Measurements from ENCODE around the gene CD46.
"Not testable (repeated sequence)": the region's sequence is repeated elsewhere in the genome, so short reads cannot be mapped to it uniquely, and the experiment has no call there.

The CD46 gene

DNA sequence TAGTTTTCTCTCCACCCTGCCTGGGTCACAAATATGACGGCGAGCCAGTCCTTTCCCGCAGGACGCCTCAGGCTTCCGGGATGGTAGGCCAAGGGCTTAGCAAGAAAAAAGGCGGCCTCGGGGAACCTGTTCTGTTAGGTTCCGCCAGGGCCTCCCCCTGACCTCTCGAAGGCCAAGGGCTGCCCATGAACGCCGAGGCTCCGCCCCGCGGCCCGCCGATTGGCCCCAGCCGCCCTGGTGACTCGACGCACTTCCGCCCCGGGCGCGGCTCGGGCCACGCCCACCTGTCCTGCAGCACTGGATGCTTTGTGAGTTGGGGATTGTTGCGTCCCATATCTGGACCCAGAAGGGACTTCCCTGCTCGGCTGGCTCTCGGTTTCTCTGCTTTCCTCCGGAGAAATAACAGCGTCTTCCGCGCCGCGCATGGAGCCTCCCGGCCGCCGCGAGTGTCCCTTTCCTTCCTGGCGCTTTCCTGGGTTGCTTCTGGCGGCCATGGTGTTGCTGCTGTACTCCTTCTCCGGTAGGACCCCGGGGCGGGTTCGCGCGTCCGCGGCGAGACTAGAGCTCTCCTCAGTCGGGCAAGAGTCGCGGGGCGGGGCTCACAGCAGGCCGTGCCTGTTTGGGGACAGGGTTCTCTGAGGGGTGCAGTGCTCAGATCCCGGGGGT, at the start of gene CD46:
Gene CD46 (plus strand): TSS at position 265 of the 666 bp plus-strand sequence. CDS start 159 bp downstream, at position 424.
- DNase-seq = peak; percentile 91

DNA sequence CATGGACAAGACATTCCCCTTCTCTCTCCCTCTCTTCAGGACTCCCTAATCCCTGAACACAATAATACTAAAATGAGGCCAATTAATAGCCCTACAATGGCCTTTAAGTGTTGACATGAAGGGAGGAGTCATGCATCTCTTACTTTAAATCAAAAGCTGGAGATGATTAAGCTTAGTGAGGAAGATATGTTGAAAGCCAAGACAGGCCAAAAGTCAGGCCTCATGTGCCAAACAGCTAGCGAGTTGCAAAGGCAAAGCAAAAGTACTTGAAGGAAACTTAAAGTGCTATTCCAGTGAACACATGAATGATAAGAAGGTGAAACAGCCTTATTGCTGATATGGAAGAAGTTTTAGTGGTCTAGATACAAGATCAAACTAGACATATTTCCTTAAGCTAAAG, 49.5 kb upstream of the CD46 start:
- no peak for DNase-seq

DNA sequence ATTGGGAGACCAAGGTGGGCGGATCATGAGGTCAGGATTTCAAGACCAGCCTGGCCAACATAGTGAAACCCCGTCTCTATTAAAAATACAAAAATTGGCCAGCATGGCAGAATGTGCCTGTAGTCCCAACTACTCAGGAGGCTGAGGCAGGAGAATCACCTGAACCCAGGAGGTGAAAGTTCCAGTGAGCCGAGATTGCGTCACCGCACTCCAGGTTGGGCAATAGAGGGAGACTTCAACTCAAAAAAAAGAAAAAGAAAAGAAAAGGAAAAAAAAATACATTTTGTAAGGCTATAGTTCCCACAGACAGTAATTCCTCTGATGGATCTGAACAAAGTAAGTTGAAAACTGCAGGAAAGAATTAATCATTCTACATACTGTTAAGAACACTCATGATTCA, 48.1 kb upstream of the CD46 start:
- DNase-seq = no peak

DNA sequence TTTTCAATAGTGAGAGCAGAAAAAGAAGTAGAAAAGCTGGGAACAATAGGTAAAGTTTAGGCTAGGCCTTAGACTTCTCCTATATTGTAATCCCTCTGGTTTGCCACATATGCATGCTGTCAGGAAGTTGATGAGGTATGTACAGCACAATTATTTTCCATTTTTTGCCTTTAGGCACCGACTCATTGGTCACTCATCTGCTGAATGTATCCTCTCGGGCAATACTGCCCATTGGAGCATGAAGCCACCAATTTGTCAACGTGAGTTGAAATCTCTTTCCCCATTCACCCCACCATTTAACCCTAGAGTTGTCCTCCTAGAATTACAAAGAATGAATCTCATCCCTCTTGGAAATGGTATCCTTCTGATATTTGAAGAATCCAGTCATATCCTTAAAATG, 43.9 kb upstream of the CD46 start:
- not testable (repeated sequence) for DNase-seq

DNA sequence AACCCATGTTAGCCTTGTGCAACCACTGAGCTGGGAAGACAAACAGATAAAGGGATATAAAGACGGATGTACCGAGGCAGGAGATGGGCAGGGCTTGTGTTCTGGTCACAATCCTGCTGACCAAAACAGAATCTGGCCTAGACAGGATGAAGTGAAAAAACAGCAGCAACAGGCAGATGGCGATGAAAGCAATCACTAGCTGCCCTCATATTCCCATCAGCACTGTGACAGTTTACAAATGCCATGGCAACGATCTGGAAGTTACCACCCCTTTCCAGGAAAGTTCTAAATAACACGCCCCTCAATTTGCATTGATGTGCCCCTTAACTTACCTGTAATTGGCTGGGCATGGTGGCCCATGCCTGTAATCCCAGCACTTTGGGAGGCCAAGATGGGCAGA, 40.6 kb upstream of the CD46 start:
- no peak for DNase-seq

DNA sequence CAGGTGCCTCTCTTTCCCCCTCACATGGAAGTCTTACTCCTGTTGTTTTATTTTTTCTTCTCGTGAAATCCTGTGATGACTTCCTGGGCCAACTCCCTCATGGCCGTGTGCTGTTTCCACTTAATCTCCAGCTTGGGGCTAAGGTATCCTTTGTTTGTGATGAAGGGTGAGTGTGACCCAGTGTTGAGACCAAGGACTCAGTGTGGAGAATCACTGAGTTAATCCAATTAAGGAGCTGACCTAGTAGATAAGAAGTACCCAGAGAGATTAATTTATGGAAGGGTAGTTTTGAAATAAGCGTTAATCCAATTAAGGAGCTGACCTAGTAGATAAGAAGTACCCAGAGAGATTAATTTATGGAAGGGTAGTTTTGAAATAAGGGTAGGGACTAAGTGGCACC, 39.2 kb upstream of the CD46 start:
- not testable (repeated sequence) for DNase-seq

DNA sequence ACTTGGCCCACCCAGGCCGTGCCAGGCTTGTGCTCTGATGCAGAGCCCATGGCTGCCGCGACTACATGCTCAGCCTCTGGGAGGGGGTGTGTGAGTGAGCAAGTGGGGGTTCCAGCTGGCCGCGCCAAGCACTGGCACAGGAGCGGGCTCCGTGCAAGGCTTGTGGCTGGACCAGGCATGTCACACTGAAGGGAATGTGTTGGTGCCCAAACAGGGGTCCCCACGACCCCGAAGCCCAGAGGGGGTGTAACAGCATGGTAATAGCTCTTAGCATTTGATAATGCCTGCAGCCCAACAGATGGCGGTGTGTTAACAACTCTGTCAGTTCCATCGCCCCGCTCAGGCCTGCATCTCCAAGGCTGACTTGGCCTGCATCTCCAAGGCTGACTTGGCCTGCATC, 38.3 kb upstream of the CD46 start:
- DNase-seq = no peak

DNA sequence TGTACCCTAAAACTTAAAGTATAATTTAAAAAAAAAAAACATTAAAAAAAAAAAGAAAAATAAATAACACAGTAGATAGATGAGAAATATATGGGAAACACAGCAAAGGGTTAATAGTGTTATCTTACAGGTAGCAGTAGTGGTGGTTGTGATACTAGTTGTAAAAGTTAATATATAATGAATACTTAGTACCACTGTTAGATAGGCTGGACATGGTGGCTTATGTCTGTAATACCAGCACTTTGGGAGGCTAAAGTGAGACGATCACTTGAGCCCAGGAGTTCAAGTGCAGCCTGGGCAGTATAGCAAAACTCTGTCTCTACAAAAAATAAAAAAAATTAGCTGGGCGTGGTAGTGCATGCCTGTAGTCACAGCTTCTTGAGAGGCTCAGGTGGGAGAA, 32.6 kb upstream of the CD46 start:
- DNase-seq = no peak

DNA sequence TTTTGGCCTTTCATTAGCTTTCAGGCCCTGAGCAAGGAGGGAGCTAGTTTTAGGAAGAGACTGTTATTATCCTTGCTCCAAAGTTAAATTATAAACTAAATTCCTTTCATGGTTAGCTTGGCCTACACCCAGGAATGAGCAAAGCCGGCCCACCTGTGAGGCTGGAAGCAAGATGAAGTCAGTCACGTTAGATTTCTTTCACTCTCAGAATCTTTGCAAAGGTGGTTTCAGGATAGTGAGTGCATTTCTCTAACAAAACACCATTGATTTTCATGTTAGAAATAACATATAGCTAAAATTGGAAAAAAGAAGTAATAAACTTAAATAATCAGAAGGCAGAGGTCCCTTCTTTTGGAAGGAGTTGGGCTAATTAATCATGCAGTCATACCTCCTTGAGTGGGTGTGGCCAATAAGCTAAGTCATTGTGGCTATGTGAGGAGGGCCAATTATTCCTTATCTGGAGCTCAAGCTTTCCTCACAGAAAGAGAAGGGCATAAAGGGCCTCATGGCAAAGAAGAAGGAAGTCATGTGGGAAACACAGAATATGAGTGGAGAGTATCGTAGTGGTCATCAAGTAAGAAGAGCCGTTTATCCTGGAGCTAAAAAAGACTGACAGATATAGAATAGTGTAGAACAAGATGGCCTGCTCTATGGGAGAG, 23.5 kb upstream of the CD46 start:
- DNase-seq = not testable (repeated sequence)

DNA sequence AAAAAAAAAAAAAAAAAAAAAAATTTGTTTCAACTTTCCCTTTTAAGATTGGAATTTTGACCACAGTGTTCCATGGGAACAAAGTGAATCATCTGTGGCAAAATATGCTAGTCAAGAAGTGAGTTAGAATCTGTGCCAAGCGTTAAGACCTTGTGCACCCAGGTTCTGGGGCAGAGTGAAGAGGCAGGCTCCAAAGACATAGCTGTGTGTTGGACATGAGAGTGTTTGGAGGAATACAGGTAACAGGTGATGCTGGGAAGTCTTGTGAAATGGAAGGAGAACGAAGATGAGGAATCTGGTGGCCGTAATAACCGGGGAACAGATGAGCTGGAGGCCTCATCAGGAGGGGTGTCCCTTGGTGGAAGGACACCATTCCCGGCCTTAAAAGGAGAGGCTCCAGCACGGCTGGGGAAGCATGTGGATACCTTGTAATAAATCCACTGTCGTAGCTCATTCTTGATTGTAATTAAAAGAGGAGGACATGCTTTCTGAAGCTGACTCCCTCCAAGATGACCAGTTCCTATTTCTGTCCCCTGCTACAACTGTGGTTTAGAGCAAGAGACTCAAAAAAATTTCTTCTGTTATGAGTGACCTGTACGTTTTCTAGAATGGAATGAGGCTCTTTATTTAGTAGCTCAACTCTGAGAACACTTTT, 14.2 kb upstream of the CD46 start:
- not testable (repeated sequence) for DNase-seq

DNA sequence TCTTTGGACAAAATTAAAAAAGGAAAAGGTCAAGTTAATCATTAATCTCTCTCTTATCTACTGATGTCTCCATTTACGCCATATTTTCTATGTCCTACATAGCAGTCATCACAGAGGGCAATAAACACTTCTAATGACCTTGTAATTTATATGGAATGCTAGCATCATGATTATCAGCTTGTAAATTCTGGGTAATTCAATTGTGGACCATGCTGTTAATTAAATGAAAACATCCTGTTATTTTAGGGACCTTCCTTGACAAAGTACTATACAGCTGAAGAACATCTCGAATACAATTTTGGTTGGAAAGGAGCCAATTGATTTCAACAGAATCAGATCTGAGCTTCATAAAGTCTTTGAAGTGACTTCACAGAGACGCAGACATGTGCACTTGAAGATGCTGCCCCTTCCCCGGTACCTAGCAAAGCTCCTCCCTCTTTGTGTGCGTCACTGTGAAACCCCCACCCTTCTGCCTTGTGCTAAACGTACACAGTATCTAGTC, 13.6 kb upstream of the CD46 start:
- DNase-seq = peak; percentile 57

DNA sequence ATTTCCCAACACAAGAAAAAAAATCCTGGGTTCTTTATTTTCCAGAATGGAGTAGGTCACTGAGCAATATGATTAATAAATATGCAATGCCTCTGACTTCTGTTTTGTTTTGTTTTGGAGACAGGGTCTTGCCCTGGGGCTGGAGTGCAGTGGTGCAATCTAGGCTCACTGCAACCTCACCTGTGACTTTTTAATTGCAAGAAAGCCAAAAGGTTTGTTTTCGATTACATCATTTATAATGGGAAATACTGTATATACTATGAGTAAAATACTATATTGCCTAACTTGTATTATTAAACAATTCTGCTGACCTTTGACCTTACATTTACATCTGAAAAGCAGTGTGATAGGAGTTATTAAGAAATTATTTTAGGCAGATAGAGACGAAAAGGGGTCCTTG, 11.6 kb upstream of the CD46 start:
- DNase-seq = no peak

DNA sequence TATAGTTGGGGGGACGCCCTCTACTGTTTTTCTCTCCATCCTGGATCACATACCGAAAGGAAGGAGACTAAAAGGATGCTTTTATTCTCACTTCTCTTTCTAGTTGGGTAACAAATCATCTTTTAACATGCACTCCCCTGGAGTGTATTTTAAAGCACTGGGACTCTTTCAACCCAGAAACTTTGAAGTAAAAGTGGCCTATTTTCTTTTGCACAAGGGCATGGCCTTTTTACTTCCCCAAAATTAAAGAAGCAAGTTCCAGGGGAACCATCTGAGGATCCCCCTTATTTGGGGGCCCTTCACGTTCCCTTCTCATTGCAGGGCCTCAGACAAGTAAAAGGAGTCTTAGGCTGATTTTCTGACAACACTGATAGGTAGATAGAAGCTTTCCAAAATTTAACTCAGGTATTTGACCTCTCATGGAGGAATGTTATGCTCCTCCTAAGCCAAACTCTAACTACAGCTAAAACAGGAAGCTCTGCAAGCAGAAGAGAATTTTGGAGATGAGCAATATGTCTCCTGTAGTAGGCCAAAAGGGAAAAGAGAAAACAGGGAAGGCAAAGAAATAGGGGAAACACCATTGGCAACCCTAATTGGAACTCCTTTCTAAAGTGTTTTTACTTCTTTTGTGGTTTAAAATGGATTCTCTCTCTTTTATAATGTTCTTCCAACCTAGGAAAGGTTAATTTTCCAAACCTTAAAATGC, 8.9 kb upstream of the CD46 start:
- no peak for DNase-seq

DNA sequence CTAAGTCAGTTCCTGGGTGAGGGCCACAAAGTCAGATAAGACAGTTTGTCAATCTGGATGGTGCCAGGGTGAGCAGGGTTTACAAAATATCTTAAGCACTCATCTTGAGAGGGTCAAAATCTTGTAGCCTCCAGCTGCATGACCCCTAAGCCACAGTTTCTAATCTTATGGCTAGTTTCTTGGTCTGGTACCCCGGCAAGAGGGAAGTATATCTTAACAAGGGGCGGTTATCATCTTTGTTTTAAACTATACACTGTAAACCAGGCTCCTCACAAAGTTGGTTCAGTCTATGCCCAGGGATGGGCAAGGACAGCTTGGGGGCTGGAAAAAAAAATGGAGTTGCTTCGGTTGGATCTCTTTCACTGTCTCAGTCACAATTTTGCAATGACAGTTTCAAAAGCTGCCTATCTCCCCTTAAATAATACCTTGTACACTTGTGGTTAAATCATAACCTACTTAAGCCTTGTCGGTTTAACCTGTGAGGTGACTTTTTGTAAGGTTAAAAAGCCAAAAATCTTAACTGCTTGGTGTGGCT, 7.8 kb upstream of the CD46 start:
- DNase-seq = no peak

DNA sequence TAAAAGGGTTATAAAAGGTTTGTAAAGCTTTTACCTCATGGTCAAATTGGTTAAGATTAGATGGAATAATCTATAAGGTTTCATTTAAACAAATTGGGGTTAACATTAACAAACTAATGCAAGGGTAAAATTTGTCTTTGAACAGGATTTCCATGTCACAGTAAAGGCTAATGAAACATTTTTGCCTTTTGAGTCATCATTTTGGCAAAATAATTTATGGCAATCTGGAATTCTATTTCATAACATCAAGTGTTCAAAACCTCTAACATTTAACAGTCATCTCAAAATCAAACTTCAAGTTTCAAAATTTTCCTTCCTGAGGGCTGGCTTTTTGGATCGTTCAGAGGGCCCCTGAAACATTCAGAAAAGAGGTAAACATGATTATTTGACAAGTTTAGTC, 6.6 kb upstream of the CD46 start:
- no peak for DNase-seq

DNA sequence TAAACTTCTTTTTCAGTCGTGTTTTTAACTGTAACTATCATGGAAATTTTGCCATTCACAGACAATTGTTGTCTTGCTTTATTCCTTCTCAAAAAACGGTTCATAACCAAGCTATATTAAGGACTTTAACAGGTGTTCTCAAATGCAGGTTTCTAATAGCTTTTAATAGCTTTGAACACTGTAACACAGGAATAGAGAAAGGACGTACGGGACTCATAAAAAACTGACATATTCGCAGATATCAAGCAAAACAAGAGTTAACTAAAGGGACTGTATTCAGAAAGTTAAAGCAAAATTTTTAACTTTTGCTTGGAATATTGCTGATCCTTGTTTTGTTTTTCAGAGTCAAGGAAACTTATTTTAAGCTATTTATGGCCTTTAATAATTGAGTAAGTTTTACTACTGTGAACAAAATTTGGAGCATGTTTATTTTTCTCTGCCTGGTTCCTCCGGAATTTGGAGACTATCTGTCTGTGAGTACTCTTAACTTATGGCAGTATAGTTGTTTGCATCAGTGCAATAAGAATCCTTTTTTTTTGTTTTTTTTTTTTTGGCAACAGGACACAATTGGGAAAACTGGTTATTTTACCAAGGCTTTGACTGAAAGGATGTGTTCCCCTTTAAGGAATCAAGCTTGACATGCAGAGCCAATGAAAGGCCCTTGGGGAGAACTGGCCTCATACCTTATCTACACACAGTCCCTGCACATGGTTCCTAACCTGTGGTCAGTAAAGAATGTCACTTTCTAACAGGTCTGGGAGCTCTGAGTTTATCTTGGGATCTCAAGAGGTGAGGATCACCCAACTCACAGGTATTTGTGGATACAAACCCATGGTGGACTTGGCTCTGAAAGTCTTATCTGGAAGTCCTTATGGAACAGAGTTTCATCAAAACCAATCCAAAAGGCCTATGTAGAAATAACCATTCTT, 5.8 kb upstream of the CD46 start:
- no peak for DNase-seq

DNA sequence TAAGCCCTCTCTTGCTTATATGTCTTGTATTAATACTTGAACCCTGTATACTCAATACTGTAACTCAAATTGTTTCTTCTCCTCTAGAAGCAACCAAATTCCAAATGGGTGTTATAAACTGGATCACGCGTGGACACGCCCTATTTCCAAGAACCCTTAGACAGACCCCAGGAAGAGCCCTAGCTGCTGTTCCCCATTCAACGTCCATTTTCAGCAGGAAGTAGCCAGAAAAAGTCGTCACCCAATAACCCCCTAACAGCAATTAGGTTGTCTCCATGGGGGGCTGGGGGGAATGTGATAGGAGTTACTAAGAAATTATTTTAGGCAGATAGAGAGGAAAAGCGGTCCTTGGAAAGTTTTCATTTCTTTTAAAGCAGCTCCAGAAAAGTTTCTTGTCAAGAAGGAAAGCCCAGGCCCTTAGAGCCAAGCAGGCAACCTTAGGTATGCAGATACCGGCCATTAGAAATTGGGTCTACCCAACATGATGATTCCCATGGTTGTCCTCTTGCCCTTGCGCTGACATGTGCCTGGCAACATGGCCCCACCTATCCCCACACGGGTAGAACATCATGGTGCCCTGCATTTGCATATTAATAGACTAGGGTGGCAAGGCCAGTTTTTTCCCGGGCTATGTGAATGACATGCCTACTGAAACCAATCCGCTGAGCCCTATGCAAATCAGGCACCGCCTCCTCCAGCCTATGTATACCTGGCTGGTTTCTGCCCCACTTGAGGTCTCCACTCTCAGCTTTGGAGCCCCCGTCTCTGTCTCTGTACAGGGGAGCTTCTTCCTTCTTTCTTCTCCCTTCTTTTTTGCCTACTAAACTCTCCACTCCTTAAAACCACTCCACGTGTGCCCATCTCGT, 4.0 kb upstream of the CD46 start:
- DNase-seq = no peak

DNA sequence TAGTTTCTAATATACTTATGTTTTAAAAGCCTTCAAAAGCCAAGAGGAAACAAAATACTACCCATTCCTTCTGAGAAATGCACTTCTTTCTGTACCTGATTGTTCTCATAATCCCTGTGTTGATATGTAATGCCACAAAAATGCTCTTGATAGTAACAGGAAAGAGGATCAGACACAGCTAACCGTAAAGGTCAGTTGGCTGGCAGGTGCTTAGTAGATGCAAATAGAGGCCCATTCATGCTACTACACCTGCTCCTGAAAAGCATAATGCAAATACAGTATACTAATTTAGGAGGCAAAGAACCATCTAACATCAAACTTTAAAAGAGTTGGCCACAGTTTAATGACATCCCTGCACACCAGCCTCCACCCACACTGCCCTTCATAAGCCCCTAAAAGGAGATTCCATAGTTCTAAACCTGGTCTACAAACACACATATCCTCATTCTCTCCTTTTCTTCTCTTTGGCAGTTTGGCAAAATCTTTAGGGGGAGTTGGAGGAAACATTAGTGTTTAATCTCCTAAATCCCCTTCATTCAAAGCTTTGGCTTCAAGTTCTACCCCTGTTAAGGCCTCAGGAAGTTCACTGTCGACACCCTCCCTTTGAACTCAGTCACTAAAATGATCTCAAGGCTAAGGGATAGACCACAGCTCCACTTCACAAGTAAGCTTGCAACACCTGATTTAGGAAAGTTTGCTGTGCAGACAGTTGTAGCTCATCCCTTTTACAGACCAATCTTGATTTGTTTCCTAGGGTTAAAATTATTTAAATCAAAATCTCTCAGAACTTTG, 2.9 kb upstream of the CD46 start:
- peak; percentile 11 for DNase-seq

DNA sequence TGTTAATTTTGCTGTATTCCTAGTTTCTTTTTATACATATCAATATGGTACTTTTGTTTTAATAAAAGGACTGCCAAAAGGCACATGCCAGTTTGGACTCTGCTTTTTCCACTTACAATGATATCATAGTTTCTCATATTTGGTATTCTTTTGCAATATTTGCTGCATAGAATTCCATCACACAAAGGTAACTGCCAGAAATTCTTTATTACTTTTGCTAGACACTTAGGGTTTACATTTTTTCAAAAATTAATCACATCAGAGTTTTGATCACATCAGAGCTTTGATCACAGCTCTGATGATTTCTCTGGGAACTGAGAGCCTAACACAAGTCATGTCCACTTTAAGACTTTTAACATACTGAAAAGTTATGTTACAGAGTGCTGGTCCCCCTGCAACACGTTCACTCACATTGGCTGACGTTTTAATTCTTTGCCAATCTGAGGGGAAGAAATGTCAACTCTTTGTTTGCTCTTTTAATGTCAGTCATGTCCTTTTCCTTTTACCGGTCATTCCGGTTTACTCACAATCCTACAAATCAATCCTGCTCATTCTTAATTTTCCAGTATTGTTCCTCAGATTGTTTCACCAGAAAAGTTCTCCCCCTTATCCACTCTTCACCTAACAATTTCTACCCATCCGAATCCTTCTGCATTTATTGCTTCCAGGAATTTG, 1.1 kb upstream of the CD46 start:
- DNase-seq = no peak

DNA sequence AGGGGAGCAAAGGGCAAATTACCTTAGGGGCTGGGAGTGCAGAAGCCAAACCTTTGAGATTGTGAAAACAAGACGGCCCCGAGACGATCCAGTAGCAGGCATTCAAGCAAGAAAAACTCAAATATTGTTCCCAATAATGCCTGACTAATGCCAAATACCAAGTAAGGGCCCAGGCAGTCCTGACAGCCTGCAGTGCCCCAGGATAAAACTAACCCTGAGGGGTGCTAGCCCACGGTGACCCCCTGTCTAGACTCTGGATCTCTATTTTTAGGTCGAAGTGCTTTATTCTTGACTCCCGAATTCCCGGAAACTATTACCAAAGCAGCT, 428 bp upstream of the CD46 start:
- DNase-seq = not testable (repeated sequence)

All from CD4-positive, alpha-beta T cell treated with Interleukin-4 for 4 hours (primary cell).